ENCODE data around the gene PLXDC2. TPM values are rescaled to one million over a fixed set of nuclear protein-coding genes. Genes with fewer than 3 reads are reported as not detected.

PLXDC2 gene
- total RNA-seq, 1 experiment from 2014 or later: not detected

GRCh38 chr10:20289070-20289828 lies 473.0 kb downstream of the PLXDC2 start:
- ChIA-PET POLR2A (ENCODE audit: unreplicated experiment) (no interaction called here), CTCF (no interaction called here)
- intact Hi-C loops (cut with micrococcal nuclease): no loop called here
- DNase-seq: no peak
- Histone ChIP-seq H3K4me3 (ENCODE audit: low read length) (no peak overlapping the region), H3K9me3 (ENCODE audit: low read length) (no peaks in the 10 kb centered on the region), H4K20me1 (ENCODE audit: low read length) (no peaks in the 10 kb centered on the region), H3K27ac (ENCODE audit: low read length) (no peak overlapping the region), H3K4me2 (ENCODE audit: low read length) (no peak overlapping the region), H3K79me2 (ENCODE audit: low read length) (no peaks in the 10 kb centered on the region), H3K36me3 (ENCODE audit: low read depth, low read length) (no peaks in the 10 kb centered on the region), H2AFZ (ENCODE audit: low read length) (no peak overlapping the region), H3K9me2 (replicated peaks; ENCODE audit: low read length) (no peaks in the 10 kb centered on the region), H3K9ac (ENCODE audit: low read length) (no peak overlapping the region), H3K27me3 (ENCODE audit: low read length) (no peaks in the 10 kb centered on the region), H3K4me1 (ENCODE audit: insufficient read depth, low read length) (no peaks in the 10 kb centered on the region), H3F3A (ENCODE audit: low read length, unreplicated experiment) (no peaks in the 10 kb centered on the region)
- no peak for ATAC-seq
- no TSS peak for BruUV-seq (replicated peaks)
- TF ChIP-seq EZH2phosphoT487 (IDR thresholded peaks at IDR 0.05; ENCODE audit: borderline replicate concordance, low read length) (no peak), EZH2 (IDR thresholded peaks at IDR 0.05; ENCODE audit: low read length, unreplicated experiment) (no peak), CTCF (conservative IDR thresholded peaks at IDR 0.05; ENCODE audit: low read depth, low read length) (no peak)

GRCh38 chr10:20298417-20298816 lies 482.2 kb downstream of the PLXDC2 start:
- intact Hi-C loops (cut with micrococcal nuclease): no loop called here

More at GRCh38 chr10:20298417-20298816, 482.2 kb downstream of the PLXDC2 start:
- TF ChIP-seq CTCF (conservative IDR thresholded peaks at IDR 0.05; ENCODE audit: low read depth, low read length) (no peak), EZH2phosphoT487 (IDR thresholded peaks at IDR 0.05; ENCODE audit: borderline replicate concordance, low read length) (no peak), EZH2 (IDR thresholded peaks at IDR 0.05; ENCODE audit: low read length, unreplicated experiment) (no peak)
- no peak overlapping the region for H2AFZ ChIP-seq (ENCODE audit: low read length)
- POLR2A ChIA-PET (ENCODE audit: unreplicated experiment): no interaction called here
- ATAC-seq: no peak
- no peaks in the 10 kb centered on the region for H3K79me2 ChIP-seq (ENCODE audit: low read length)
- BruUV-seq (replicated peaks): no TSS peak
- no peak overlapping the region for H3K9ac ChIP-seq (ENCODE audit: low read length)
- H4K20me1 ChIP-seq (ENCODE audit: low read length): no peaks in the 10 kb centered on the region
- no peaks in the 10 kb centered on the region for H3K4me1 ChIP-seq (ENCODE audit: insufficient read depth, low read length)
- H3K36me3 ChIP-seq (ENCODE audit: low read depth, low read length): no peaks in the 10 kb centered on the region
- H3K27me3 ChIP-seq (ENCODE audit: low read length): no peaks in the 10 kb centered on the region
- H3K9me2 ChIP-seq (replicated peaks; ENCODE audit: low read length): no peaks in the 10 kb centered on the region
- H3F3A ChIP-seq (ENCODE audit: low read length, unreplicated experiment): no peaks in the 10 kb centered on the region
- no peak for DNase-seq
- H3K27ac ChIP-seq (ENCODE audit: low read length): no peak overlapping the region
- H3K4me2 ChIP-seq (ENCODE audit: low read length): no peak overlapping the region
- CTCF ChIA-PET: no interaction called here
- no peaks in the 10 kb centered on the region for H3K9me3 ChIP-seq (ENCODE audit: low read length)
- H3K4me3 ChIP-seq (ENCODE audit: low read length): no peak overlapping the region
